T47D (cell line): Measurements from ENCODE around the gene ZCCHC14.

Experiments
- DNase-seq, 2 experiments: peaks; one replicate each; pipeline versions ENCODE4 v3.0.0 to v3.0.0-alpha.2; 2011 to 2012; ENCODE audit warnings: low read depth in 1 of 2, low spot score in 1 of 2
- JUND ChIP-seq: IDR thresholded peaks from 2 replicates; pipeline ENCODE4 v1.6.1; 2012; ENCODE audit warnings: low read depth
- in situ Hi-C: cut with HindIII; loops from 2 replicates; pipeline ENCODE4 v1.10.0; 2016; ENCODE audit warnings: low sequenced_read_pairs, low pct_unique_long_range_greater_than_20kb

The ZCCHC14 gene

DNA sequence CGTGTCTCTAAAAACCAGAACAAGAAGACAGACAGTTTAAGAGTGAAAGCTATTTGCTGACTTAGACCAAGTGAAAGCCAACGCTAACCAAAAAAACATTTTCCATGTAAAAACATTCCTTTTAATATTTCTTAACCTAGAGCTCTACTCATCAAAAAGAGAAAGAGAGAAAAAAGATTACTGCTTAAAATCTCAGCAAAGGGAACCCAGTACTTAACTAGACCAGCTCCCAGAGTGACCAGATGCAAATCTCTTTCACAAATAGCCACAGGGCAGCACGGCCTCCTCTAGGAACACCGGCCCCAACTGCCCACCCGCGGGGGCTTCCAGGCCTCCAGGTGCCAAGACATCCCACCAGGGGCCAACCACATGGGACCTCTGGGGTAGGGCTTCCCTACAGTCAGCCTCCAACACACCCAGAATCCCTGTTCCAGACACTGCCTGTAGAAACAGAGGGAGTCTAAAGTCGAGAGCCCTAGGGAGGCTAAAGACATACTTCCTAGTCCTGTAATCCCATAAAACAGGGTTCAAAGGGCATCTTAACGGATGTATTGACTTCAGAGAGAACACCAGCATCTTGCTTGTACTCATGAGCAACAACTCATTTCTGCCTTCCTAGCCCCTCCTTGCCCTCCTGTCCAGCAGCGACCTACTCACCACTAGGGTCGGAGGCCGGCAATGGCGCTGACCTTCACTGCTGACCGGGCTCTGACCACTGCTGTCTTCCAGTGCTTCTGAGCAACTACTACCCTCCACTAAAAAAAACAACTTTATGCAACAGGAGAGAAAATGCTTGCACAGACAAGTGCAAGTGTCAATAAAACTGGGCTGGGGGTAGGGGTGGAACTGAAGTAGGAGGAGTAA, 21.3 kb downstream of the ZCCHC14 start:
- TF ChIP-seq JUND = no peak
- peak; percentile 48 to 54 for DNase-seq
- in situ Hi-C loops = no loop called here

DNA sequence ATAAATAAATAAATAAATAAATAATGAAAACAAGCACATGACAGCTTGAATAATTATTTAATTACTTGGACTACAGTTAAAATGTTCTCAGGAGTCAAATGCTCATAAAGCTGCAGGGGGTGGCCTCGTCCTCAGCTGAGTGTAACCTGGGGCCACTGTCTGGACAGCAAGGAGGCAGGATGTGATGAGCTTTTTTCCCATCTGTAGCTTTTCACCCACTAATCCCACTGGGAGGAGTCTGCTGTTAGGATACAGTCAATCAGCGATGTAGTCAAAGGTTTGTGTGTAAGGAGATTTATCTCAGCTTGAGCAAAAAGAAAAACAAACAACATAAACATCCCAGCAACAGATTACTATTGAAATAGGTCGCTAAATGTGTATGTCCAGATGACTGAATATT, 22.5 kb downstream of the ZCCHC14 start:
- TF ChIP-seq JUND = no peak
- in situ Hi-C loops = no loop called here
- no peak for DNase-seq

DNA sequence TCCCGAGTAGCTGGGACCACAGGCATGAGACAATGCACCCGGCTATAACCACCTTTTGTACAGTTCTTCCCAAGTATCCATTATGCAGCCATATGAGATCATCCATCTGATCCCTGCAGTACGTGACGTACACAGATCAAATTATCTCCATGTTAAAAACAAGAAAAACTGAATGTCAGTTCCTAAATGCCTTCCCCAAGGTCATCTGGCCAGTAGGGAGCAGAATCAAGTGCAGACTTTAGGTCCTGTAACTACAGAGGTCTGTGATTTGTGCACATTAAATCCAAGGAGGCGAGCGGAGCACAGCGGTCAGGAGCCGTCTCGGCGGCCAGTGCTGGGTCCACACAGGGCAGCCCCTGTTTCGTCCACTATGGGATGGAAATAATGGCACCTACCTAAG, 23.7 kb downstream of the ZCCHC14 start:
- no peak for DNase-seq
- TF ChIP-seq JUND = no peak
- in situ Hi-C loops = no loop called here

DNA sequence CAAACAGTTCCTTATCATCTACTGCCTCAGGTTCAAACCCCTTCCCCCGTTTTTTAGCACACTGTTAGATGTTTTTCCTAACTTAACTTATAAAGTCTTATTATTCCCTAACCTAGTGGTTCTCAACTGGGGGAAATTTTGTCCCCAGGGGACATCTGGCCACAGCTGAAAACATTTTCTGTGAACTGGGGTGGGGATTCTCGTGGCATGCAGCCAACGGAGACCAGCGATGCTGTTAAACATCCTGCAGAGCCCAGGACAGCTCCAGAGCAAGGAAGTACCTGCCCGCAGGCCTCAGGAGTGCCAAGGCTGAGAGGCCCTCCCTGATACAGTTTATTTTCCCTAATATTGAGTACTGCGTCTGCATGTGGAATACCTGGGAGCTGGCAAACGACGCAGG, 24.3 kb downstream of the ZCCHC14 start:
- TF ChIP-seq JUND = no peak
- in situ Hi-C loops = no loop called here
- DNase-seq = no peak

DNA sequence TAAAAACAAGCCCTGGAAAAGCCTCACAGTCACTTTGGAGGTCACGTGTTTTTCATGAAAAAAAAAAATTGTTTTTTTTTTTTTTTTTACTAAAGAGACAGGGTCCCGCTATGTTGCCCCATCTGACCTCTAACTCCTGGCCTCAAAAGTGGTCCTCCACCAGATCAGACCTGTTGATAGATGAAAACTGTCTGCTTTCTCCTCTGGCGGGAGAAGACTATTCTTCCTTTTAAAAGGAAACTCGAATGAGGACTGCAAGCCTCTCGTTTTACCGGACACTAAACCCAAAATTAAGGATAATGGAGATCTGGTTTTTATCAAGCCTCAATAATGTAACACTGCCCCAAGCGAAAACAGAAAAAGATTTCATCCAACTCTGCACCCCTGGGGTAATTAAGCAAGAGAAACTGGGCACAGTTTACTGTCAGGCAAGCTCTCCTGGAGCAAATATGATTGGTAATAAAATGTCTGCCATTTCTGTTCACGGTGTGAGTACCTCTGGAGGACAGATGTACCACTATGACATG, 25.8 kb downstream of the ZCCHC14 start:
- no peak for TF ChIP-seq JUND
- in situ Hi-C loops = no loop called here
- no peak for DNase-seq

DNA sequence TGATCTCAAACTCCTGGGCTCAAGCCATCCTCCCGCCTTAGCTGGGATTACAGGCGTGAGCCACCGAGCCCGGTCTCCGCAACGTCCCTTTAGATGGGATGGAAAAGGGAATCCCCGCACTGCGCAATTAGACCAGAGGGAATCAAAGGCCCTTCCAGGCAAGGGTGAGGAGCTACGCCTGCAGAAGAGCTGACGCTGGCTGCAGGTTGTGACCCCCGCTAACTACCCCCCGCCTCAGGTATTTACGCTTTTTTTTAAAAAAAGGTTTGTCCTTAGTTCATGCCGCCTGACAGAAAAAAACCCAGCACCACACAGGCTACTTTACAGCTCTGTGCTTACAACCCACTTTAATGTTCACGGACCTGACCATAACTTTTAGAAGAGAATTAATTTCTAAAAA, 26.9 kb downstream of the ZCCHC14 start:
- in situ Hi-C loops = no loop called here

DNA sequence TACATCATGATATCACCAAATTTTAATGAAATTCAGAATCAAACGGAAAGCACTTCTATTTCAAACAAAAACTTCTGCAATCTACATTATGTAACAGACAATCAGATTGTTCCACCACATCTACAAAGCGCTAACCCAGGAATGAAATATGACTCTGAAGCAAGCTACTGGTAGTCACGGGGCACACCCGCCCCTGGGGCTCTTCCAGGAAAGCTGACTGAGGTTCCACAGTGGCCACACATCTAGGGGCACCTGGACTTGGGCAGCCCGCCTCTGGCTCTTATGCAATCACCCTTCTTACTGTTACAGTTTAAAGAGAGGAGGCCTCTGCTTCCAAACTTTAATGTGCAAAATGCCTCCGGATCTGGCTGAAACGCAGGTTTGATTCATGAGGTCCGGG, 27.5 kb downstream of the ZCCHC14 start:
- in situ Hi-C loops = no loop called here
- no peak for TF ChIP-seq JUND
- peak in 1 of 2 experiments; percentile 13 for DNase-seq

More for the DNA sequence above, 26.9 kb downstream of the ZCCHC14 start:
- DNase-seq = no peak
- no peak for TF ChIP-seq JUND

DNA sequence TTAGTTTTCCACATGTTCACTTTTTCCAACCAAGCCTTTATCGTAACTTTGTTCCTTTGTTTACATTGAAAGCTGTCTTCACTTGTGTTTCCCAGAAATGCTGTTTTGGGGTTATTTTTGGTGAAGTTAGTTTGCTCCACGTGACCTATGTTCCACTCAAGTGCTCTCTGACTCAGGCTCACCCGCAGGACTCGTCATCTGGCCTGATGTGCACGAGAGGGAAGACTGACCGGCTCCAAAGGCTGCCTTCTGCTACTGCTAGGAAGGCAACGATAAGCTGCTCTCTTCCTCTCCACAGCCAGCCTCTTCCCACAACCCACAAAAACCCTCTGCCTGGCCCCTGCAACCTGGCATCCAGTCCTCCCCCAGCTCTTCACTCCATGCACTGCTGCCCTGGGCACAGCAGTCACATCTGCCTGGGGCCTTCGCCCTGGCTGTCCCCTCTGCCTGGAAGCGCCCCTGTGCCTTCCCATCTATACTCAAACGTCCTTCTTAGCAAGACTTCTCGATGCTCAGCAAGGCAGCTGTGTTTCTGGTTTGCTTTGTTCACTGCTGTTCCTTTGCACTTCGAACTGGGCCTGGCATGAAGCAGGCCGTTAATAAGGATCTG, 28.0 kb downstream of the ZCCHC14 start:
- DNase-seq = no peak
- no peak for TF ChIP-seq JUND
- in situ Hi-C loops = no loop called here

DNA sequence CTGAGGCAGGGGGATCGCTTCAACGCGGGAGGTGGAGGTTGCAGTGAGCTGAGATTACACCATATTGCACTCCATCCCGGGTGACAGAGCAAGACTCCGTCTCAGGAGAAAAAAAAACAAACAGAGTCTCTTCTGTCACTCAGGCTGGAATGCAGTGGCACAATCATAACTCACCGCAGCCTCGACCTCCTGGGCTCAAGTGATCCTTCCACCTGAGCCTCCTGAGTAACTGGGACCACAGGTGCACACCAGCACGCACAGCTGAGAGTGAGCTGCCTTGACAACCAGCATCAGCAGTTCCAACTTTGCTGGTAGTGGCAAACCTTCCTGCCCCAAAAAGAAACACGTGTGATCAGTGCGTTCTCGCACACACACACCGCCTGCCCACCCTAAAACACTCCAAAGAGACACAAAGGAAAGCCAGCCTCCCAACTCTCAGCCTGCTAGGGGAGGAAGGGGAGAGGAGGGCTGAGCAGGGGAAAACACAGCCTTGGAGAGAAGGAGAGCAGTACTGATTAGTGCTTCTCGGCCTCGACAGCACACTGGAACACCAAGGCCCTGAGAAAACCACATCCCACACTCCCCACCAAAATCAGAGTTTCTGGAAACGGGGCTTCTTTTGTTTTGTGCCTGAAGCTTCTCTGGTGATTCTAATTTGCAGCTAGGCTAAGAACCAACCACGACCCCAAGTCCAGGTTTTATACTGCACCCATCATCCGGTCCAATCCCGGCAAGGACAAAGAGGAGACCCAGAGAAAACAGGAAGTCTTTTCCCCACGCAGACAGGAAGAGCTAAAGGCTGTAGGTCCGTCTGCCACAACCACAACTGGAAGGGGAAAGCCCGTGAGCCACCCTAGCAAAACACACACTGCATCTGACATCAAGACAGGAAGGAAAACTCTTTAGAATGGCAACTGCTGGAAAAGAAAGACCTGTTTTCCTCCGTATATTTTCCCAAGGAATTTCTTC, 28.8 kb downstream of the ZCCHC14 start:
- in situ Hi-C loops = no loop called here
- DNase-seq = no peak
- TF ChIP-seq JUND = no peak

DNA sequence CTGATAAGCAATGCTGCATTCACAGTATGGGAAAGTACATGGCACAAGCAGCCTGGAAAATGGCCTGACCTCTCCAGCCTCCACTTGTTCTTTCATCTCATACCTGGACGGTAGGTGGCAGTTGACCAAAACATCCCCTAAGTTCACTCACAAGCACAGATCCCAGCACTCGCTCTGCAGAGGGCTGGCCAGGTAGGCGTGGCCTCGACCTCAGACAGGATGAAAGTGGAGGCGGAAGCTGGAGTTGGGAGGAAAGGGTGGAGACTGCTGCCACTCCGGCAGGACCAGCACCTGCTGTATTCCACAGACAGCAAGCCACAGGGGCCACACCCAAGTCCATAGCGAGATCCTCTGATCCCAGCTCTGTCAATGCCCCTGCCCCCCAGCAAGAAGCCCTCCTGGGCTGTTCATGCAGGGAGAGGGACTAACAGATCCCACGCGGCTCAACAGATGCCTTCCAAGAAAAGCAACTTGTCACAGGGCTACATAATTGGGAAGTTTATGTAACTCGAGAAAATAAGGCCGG, 31.3 kb downstream of the ZCCHC14 start:
- DNase-seq = peak; percentile 96 to 99
- in situ Hi-C loops = no loop called here
- no peak for TF ChIP-seq JUND

DNA sequence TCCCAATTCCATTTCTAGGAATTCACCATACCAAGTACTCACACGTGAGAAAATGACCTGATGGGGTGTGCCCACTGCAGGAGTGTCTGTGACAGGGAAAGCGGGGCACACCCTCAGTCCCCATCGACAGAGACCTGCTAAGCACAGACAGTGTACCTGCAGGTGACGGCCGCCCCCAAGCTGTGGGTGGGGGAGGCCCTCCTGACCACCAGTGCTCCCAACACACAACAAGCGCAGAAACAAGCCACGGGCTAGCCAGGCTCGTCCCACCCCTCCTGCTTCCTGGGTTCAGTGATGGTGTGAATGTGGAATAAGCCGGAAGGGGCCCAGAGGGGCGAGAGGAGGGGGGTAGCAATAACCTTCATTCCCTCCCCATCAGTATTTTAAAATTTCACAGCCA, 31.9 kb downstream of the ZCCHC14 start:
- in situ Hi-C loops = no loop called here
- DNase-seq = no peak

DNA sequence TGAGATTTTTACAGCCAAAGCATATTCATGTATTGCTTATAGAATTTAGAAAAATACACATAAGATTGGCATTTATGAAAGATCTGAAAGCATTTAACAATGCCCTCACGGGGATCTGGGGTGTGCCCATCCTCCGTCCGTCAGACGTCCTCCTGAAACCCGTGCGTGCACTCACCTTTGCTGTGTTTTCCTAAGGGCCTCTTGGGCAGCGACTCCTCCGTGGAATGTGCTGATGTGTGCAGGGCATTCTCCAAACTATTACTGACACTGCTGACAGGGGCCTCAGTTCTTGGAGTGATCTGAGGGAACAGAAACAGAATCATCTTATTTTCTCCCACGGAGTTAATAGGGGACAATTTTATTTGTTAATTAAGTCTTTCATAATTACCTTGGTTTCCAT, 33.0 kb downstream of the ZCCHC14 start:
- in situ Hi-C loops = no loop called here
- DNase-seq = no peak
- TF ChIP-seq JUND = no peak

More for the DNA sequence above, 31.9 kb downstream of the ZCCHC14 start:
- no peak for TF ChIP-seq JUND

DNA sequence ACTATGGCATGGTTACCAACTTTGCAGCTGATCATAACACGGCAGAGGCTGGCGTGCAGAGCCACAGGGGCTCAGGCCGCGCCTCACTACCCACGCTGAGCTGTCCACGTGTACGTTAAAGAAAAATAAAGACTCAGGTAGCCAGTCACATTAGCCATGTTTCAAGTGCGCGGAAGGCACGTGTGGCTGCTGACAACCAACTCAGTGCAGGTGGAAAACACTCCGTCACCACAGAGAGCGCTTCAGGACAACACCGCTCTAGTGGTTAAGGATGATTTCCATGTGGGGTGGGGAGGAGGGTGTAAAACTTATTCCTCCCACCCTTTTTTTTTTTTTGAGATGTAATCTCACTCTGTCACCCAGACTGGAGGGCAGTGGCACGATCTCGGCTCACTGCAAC, 33.8 kb downstream of the ZCCHC14 start:
- no peak for TF ChIP-seq JUND
- in situ Hi-C loops = no loop called here
- DNase-seq = no peak
